ENCODE results near the gene CPNE1.

DNA sequence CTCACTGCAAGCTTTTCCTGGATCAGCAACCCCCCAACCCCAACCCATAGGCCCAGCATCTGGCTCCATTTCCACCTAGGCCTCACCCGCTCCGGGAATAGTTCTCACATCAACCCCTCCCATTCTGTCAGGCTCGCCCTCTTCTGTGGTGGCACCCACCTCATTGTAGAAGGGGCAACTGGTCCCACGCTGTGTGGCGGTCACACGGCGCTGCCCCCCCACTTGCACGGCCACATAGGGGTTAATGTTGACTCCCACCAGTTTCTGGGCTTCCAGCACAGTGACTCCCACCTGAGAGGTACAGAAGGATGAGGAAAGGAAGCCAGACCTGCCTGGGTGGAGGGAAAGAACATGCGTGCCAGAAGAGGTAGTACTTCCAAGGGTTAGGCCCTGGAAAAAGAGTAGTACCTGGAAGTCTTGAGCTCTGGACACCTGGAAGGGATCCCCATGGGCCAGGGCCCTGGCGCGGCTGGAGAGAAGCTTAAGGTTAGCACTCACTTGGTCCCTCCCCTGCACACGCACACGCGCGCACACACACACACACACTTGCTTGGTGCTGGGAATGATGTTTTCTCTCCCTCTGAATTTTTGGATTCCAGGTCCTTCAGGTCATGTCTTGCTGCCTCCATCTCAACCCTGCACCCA is 61.7 kb downstream of the CPNE1 start:
- TF ChIP-seq POLR2A (IDR thresholded peaks at IDR 0.05), result no peak
- no peak for TF ChIP-seq CTCF (IDR thresholded peaks at IDR 0.05 in 4 of 5, conservative IDR thresholded peaks at IDR 0.05 in 1 of 5)
